NT2/D1 (cell line): ENCODE data around the gene TCAF1.
"Not testable (repeated sequence)": the region's sequence is repeated elsewhere in the genome, so short reads cannot be mapped to it uniquely, and the experiment has no call there.

Source experiments
- SUZ12 ChIP-seq: IDR thresholded peaks from 2 replicates; pipeline ENCODE4 v1.6.1; 2011; ENCODE audit not compliant: insufficient read length, insufficient read depth; ENCODE audit errors: extremely low read depth
- YY1 ChIP-seq: IDR thresholded peaks from 2 replicates; pipeline ENCODE4 v1.6.1; 2011; ENCODE audit not compliant: insufficient read length, insufficient read depth
- ZNF274 ChIP-seq: IDR thresholded peaks from 2 replicates; pipeline ENCODE4 v1.6.1; 2011; ENCODE audit warnings: mild to moderate bottlenecking, low read depth, low read length

- TF ChIP-seq YY1, SUZ12, ZNF274: not testable (repeated sequence)
Measured at GRCh38 chr7:143873242-143873641, 28.7 kb downstream of the TCAF1 start.
